GM21723 (cell line): ENCODE measurements around the gene SND1.

Source experiments
- ATAC-seq: cut with Tn5 transposase; IDR thresholded peaks from one replicate; pipeline ENCODE4 v1.9.1; 2021; ENCODE audit warnings: mild to moderate bottlenecking, moderate library complexity; ENCODE audit not compliant: unreplicated experiment

The SND1 gene

GRCh38 chr7:127764681-127765080, 112.7 kb downstream of the SND1 start:
- ATAC-seq: no peak

DNA sequence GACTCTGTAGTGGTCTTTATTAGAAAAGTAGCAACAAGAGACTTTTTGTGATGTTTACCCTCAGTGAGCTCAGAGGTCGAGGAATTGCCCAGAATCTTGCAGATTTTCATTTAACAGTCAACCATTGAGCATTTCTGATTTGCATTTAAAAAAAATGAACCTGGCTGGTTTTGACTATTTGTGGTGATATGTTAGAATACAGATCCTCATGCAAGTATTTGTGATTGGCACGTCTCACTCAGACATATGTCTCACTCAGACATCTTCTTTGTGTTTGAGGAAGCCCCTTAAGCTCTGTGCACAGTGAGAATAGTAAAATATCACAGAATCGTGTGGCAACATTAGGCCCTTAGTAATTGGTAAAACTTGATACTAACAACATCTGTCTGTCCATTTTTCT, 113.2 kb downstream of the SND1 start:
- ATAC-seq: no peak

DNA sequence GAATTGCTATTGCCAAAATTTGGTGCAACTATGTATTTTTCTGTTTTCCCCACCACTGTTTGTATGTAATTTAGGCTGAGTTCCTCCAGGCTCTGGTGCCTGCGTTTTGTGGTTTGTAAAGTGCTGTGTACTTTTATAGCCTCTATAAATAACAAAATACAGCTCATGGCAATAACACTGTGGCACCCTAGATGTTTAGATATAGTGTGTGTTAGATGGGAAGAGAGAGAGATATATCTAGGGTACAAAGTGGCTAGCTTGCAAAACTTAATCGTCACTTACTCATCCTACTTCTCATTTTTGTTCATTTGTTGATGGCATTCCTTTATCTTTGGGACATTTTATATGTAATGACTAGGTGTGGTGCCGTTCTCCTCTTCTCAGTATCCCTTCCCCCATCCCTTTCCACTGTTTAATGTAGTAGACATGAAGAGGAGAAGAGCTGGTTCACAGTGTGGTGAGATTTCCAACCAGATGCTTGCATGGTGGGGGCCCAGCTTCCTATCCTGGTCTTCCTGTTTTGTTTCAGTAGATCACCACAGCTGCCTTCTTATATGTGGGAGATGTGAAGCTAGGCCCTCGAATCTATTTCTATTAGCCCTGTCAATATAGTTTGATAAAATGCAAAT, 115.0 kb downstream of the SND1 start:
- ATAC-seq: no peak

GRCh38 chr7:127768241-127768640, 116.2 kb downstream of the SND1 start:
- ATAC-seq: no peak

- ATAC-seq: no peak
Measured at GRCh38 chr7:127769137-127769536, 117.1 kb downstream of the SND1 start.

DNA sequence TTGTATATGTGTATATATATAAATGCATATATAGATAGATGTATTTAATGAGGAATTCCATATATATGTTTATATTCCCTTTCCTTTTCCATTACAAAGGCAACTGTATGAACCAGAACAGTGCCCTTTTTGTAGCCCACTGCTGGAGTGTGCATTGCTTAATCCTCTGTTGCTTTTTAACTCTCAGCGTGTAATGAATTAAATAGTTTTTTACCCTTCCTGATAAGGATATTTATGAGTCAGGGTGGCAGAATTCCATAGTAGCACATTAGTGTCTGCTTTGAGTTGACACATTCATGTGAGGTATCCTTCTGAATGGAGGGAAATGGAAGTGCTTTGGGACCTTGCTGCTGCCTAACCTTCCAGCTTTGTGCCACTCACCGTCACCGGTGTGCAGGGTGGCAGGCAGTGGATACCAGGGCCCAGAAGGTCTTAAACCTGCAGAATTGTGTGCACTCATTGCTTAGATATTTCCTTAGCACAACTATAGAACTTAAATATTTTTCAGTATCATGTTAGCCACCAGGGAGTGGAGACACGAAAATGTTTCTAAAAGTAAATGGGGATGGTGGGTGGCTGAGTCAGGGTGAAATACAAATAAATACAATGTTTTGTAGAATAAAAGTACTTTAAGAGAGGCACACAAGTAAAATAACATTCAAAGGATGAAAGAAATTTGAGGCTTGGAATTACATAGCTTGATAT, 117.9 kb downstream of the SND1 start:
- no peak for ATAC-seq

GRCh38 chr7:127770885-127771284, 118.9 kb downstream of the SND1 start:
- ATAC-seq: no peak

GRCh38 chr7:127771707-127772106, 119.7 kb downstream of the SND1 start:
- ATAC-seq: peak; percentile 63

DNA sequence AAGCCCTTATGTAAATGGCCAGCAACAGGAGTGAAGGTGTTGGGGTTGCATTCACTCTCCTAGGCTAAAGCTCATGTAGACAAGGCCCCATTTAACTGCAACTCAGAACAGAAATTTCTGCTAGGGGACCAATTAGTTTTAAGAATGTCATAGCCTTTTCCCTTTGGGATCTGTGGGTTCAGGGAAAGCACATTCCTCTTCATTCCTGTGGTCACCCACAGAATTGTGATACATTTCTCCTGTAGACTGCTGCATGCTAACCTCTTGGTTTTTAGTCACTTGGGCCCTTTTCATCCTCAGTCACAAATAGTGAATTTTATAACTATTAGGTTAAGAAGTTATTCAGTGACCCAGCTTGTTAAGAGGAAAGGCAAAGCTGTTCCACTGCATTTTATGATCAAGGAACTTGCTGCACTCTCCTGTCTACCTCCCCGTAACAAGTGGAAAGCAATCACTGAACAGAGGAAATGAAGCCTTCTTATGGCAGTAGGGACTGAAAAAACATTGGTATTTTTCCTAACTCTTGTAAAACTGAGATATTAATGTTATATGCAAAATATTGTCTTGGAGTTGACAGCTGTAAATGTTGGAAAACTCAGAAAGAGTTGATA, 124.9 kb downstream of the SND1 start:
- no peak for ATAC-seq

DNA sequence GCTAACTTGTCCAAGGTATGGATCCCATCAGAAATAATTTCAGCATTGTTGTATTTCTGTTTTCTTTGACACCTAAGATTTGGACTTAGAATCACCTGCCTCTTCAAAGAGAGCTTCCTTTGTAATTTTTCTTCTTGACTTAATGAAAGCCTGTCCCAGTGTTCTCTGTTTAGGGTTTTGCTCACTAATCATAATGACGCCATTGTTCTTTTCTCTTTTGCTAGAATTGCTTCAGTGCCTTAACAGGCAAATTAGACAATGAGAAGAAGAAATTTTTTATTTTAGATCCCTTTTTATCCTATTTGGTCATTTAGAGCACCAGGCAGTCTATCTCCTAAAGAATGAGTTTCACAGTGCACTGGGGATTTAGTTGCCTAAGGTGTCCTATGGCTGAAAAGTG, 128.5 kb downstream of the SND1 start:
- ATAC-seq: no peak

- ATAC-seq: no peak
Measured at GRCh38 chr7:127781081-127781480, 129.1 kb downstream of the SND1 start.

- no peak for ATAC-seq
Measured at GRCh38 chr7:127782075-127782474, 130.1 kb downstream of the SND1 start.

- peak; percentile 74 for ATAC-seq
Measured at GRCh38 chr7:127782654-127783559, 130.9 kb downstream of the SND1 start.

DNA sequence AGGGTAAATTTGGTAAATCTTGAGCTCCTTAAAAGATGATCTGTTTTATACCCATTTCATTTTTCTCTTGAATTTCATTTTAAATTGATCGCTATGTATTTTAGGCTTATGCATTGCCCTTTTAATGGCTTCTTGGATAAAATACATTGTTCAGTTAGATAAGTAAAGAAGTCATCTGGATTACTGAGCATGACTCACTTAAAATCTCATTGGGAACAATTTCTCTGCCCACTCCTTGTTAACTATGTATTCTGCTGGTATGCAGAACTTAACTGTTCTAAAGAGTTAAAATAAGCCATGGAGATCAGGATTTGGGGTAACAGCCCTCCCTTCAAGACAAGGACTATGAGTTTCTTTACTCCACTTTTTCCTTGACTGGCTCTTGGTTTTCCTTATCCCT, 134.2 kb downstream of the SND1 start:
- ATAC-seq: no peak

- no peak for ATAC-seq
Measured at GRCh38 chr7:127789031-127789430, 137.0 kb downstream of the SND1 start.

DNA sequence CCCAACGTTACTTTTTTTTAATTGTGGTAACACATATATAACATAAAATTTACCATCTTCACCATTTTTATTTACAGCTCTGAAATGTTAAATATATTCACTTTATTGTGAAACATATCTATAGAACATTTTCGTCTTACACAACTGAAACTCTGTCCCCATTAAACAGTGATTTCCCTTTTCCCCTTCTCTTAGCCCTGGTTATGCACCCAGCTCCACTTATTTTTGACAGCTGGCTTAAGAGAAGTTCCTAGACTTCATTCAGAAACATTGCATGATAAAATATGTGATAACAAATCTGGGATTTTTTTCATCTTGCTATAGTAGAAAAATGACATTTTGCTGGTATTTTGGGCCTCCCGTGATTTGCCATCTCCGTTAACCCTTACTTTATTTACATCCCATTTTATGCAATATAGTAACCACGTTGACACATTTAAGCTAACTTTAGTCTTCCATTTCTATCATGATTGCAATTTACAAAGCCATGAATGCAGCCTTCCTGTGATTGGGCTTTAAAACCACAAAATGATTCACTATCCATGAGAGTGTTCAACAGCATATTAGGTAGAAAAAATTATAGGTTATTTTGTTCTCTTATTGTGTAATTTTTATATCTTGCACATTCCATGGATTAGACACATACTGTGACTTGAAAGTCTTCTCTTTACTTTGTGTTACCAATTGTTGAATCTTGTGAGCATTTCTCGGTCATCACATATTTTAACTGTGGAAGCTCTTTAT, 139.6 kb downstream of the SND1 start:
- ATAC-seq: no peak

DNA sequence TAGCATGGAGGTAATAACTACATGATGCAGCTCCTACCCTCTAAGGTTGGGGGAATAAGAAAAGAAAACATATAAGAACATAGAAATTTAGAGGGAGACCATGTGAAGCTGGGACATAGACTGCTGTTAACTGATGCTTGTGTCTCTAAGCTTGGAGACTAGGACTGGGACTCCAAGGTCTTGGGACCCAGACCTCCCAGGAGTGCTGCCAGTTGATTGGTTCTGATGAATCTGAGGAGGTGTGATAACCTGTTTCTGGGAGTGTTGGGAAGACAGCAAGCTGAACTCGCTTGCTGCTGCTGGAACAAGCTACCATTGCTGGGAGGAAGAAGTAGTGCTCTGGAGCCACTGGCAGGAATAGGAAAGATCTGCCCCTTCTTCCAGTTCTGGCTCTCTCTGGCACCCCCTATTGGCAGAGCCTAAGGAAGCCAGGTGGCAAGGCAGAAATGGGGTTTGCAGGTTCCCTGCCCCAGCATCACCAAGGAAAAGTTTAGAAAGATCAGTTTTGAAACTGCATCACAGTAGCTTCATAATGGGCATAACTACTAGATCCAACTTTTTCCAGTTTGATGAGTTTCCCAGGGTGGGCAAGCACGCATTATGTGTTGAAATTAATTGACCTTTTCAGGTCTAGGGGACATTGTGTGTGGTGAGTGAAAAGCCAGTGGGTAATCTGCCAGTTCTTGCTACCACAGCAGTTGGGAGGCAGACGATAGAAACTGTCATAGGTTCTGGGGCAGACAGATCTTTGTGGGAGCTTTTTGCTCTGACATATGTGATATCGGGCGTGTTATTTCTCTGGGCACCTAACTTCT, 140.7 kb downstream of the SND1 start:
- peak; percentile 48 for ATAC-seq

DNA sequence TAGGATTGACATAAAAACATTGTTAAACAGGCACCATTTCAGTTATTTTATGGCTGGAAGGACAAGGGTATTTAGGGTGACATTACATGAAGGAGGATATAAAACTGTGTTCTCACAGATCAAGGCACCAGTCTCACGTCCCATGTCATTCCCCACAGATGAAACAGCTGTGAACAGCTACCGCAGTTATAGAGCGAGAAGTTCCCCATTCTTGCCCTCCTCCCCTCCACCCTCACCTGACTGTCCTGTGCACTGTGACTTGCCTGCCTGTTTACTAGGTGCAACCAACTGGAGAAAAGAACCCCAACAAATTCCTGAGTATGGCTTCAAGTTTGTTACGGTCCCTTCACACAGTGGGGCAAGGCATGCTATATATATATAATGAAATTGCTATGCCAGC, 141.6 kb downstream of the SND1 start:
- no peak for ATAC-seq

DNA sequence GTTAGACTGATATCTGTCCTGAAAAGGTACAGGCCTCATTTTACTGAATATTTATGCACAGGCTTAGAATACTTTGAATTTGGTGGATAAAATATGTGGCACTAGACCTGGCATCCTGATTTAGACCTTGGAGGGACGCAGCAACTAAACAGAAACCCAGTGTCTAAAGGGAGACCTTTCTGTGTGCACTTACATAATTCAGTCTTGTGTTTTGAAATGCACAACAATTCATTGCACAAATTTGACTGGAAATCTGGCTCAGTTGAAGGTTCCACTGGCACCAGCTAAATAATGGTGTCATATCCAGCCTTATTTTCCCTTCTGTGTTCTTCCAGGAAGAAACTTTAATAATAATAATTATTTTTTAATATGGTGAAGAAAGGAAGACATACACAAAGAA, 142.1 kb downstream of the SND1 start:
- no peak for ATAC-seq

GRCh38 chr7:127794551-127794950, 142.6 kb downstream of the SND1 start:
- ATAC-seq: no peak
